Peyer's patch (tissue), 4 donors: Measurements from ENCODE around the gene ACSL4. TPM values are rescaled to one million over a fixed set of nuclear protein-coding genes. Genes with fewer than 3 reads are reported as not detected.

ENCODE experiments used
- DNase-seq, 3 donors: peaks; one replicate each; pipeline ENCODE4 v3.0.0-alpha.2; 2017 to 2019
- H3K27ac ChIP-seq, 4 donors: fragments of 200-600 bp; sonication (generic); one replicate each; pipeline ENCODE4 v1.5.1; 2016 to 2019
- H3K27me3 ChIP-seq, 2 donors: fragments of 200-600 bp; sonication (generic); one replicate each; pipeline ENCODE4 v1.5.1; 2019
- H3K36me3 ChIP-seq, 3 donors: fragments of 200-600 bp; sonication (generic); one replicate each; pipeline ENCODE4 v1.5.1; 2016 to 2019
- H3K4me1 ChIP-seq, 4 donors: fragments of 200-600 bp; sonication (generic); one replicate each; pipeline ENCODE4 v1.5.1; 2016 to 2019
- H3K4me3 ChIP-seq, 4 donors: fragments of 200-600 bp; sonication (generic); 1 replicate in 3 of 4; 2 replicates in 1 of 4; pipeline ENCODE4 v1.5.1; 2016 to 2019; ENCODE audit warnings: mild to moderate bottlenecking in 1 of 4
- H3K9me3 ChIP-seq, 4 donors: fragments of 200-600 bp; sonication (generic); one replicate each; pipeline ENCODE4 v1.5.1; 2016 to 2019; ENCODE audit warnings: mild to moderate bottlenecking in 1 of 4
- CTCF ChIP-seq, 6 experiments: fragments of 450-650 bp in 4 of 6; fragments of 200-600 bp in 2 of 6; sonication (generic) in 1 of 6; IDR thresholded peaks; one replicate each; pipeline ENCODE4 v1.5.1; 2017 to 2019; ENCODE audit warnings: antibody characterized with exemption in 6 of 6, mild to moderate bottlenecking in 3 of 6, moderate library complexity in 1 of 6
- POLR2A ChIP-seq, 2 donors: fragments of 450-650 bp; IDR thresholded peaks; one replicate each; pipeline ENCODE4 v1.5.1; 2017; ENCODE audit warnings: antibody characterized with exemption in 2 of 2, mild to moderate bottlenecking in 2 of 2, moderate library complexity in 2 of 2
- total RNA-seq, 4 donors: library from RNA; depleted of rRNA; stranded (reverse); fragments of >200 nt; gene quantifications; one replicate each; pipeline ENCODE4 v1.1.0, GENCODE V29; 2016

Gene ACSL4
- total RNA-seq, 4 donors from 2014 or later: 12.4 to 32.2 (median 17.6) TPM

GRCh38 chrX:109709129-109709631 lies 23.9 kb downstream of the ACSL4 start:
- TF ChIP-seq CTCF (IDR thresholded peaks at IDR 0.05) (no peak), POLR2A (IDR thresholded peaks at IDR 0.05) (no peak)
- Histone ChIP-seq H3K9me3 (no peaks in the 10 kb centered on the region), H3K27me3 (no peaks in the 10 kb centered on the region), H3K27ac (peak overlapping the region in 1 of 4 donors; percentile 42), H3K4me3 (no peak overlapping the region), H3K36me3 (no peaks in the 10 kb centered on the region), H3K4me1 (no peaks in the 10 kb centered on the region)
- no peak for DNase-seq

GRCh38 chrX:109707720-109708119 lies 25.3 kb downstream of the ACSL4 start:
- H3K27ac ChIP-seq: no peak overlapping the region
- DNase-seq: no peak
- H3K27me3 ChIP-seq: no peaks in the 10 kb centered on the region
- no peaks in the 10 kb centered on the region for H3K9me3 ChIP-seq
- no peak overlapping the region for H3K4me3 ChIP-seq
- no peaks in the 10 kb centered on the region for H3K36me3 ChIP-seq
- TF ChIP-seq CTCF (IDR thresholded peaks at IDR 0.05) (no peak), POLR2A (IDR thresholded peaks at IDR 0.05) (no peak)
- H3K4me1 ChIP-seq: no peaks in the 10 kb centered on the region

- Histone ChIP-seq H3K36me3 (no peaks in the 10 kb centered on the region), H3K4me1 (no peaks in the 10 kb centered on the region), H3K27ac (peak overlapping the region in 1 of 4 donors; percentile 7), H3K9me3 (no peaks in the 10 kb centered on the region), H3K4me3 (no peak overlapping the region), H3K27me3 (no peaks in the 10 kb centered on the region)
- DNase-seq: no peak
- no peak for TF ChIP-seq POLR2A (IDR thresholded peaks at IDR 0.05)
- TF ChIP-seq CTCF (IDR thresholded peaks at IDR 0.05): no peak
These were observed 25.7 kb downstream of the ACSL4 start for GRCh38 chrX:109707319-109707718.

GRCh38 chrX:109704563-109704962 lies 28.5 kb downstream of the ACSL4 start:
- no peak overlapping the region for H3K27ac ChIP-seq
- no peak overlapping the region for H3K4me3 ChIP-seq
- no peaks in the 10 kb centered on the region for H3K27me3 ChIP-seq
- DNase-seq: no peak
- no peaks in the 10 kb centered on the region for H3K4me1 ChIP-seq
- no peaks in the 10 kb centered on the region for H3K9me3 ChIP-seq
- TF ChIP-seq CTCF (IDR thresholded peaks at IDR 0.05): no peak
- no peak for TF ChIP-seq POLR2A (IDR thresholded peaks at IDR 0.05)
- no peaks in the 10 kb centered on the region for H3K36me3 ChIP-seq

- no peak for DNase-seq
These were observed 35.2 kb downstream of the ACSL4 start for GRCh38 chrX:109697855-109698254.

More at GRCh38 chrX:109697855-109698254, 35.2 kb downstream of the ACSL4 start:
- no peaks in the 10 kb centered on the region for H3K9me3 ChIP-seq
- no peaks in the 10 kb centered on the region for H3K4me1 ChIP-seq
- no peak overlapping the region for H3K4me3 ChIP-seq
- H3K36me3 ChIP-seq: no peaks in the 10 kb centered on the region
- TF ChIP-seq CTCF (IDR thresholded peaks at IDR 0.05) (no peak), POLR2A (IDR thresholded peaks at IDR 0.05) (no peak)
- no peaks in the 10 kb centered on the region for H3K27me3 ChIP-seq
- no peak overlapping the region for H3K27ac ChIP-seq
